C4-2B (cell line): ENCODE data around the gene TBX2.
A peak's percentile ranks its signal among the peaks of the same experiment; 100 is the strongest.

Experiments used
- H3K27ac ChIP-seq: fragments of 450-650 bp; 2 replicates; pipeline ENCODE4 v1.5.1; 2017
- ZFX ChIP-seq: fragments of 450-650 bp; IDR thresholded peaks from 2 replicates; pipeline ENCODE4 v1.6.1; 2017
- TF ChIP-seq, protein P1 (sequence below): fragments of 450-650 bp; conservative IDR thresholded peaks from 2 replicates; pipeline ENCODE4 v1.5.1; 2017; ENCODE audit warnings: mild to moderate bottlenecking

TBX2 gene

DNA sequence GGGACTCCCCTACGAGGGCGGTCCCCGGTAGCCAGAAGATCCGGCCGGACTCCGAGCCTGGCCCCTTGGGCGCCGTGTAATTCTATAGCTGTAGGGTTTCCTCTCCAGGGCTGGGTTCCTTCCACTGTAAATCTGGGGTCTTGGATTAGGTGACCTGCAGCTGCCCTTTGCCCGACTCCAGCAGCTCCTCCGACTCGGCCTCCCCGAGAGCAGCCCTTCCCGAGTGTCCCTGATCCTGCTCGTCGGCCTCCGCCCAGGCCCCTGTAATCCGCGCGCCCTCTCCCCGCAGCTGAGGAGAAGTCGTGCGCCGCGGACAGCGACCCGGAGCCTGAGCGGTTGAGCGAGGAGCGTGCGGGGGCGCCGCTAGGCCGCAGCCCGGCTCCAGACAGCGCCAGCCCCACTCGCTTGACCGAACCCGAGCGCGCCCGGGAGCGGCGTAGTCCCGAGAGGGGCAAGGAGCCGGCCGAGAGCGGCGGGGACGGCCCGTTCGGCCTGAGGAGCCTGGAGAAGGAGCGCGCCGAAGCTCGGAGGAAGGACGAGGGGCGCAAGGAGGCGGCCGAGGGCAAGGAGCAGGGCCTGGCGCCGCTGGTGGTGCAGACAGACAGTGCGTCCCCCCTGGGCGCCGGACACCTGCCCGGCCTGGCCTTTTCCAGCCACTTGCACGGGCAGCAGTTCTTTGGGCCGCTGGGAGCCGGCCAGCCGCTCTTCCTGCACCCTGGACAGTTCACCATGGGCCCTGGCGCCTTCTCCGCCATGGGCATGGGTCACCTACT lies 5.5 kb downstream of the TBX2 start:
- TF ChIP-seq ZFX: no peak
- TF ChIP-seq, protein P1, sequence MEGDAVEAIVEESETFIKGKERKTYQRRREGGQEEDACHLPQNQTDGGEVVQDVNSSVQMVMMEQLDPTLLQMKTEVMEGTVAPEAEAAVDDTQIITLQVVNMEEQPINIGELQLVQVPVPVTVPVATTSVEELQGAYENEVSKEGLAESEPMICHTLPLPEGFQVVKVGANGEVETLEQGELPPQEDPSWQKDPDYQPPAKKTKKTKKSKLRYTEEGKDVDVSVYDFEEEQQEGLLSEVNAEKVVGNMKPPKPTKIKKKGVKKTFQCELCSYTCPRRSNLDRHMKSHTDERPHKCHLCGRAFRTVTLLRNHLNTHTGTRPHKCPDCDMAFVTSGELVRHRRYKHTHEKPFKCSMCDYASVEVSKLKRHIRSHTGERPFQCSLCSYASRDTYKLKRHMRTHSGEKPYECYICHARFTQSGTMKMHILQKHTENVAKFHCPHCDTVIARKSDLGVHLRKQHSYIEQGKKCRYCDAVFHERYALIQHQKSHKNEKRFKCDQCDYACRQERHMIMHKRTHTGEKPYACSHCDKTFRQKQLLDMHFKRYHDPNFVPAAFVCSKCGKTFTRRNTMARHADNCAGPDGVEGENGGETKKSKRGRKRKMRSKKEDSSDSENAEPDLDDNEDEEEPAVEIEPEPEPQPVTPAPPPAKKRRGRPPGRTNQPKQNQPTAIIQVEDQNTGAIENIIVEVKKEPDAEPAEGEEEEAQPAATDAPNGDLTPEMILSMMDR: no peak
- no peak overlapping the region for H3K27ac ChIP-seq

DNA sequence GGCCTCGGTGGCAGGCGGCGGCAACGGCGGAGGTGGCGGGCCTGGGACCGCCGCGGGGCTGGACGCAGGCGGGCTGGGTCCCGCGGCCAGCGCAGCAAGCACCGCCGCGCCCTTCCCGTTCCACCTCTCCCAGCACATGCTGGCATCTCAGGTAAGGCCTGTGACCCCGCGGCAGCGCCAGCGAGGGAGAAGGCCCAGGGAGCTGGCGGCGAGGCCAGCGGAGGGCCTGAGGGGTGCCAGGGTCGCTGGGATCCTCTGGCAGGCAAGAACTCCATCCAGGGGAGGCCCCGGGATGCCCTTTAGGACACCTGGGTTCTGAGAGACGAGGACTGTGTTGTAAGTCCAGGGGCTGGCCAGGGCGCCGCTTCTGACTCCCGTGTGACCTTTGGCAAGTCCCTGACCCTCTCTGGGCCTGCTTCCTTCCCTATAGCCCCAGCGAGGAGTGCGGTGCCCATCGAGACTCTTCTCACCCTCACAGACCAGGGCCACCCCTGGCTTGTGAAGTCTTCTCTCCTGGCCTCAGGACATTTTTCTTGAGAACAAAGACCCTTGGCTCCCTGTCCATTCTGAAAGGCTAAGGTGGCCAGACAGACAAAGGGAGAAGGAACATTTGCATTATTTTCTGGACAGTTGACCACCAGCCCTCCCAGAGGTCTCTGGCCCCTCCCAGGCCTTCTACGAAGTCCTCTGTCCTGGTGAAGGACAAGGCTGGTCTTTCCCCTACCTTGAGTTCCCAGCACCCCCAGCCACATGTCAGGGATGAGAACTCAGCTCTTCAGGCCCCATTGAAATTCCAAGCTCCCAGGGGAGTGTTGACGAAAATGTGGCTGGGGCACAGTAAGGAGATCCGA lies 6.3 kb downstream of the TBX2 start:
- no peak overlapping the region for H3K27ac ChIP-seq
- TF ChIP-seq ZFX: no peak
- TF ChIP-seq, protein P1: no peak

DNA sequence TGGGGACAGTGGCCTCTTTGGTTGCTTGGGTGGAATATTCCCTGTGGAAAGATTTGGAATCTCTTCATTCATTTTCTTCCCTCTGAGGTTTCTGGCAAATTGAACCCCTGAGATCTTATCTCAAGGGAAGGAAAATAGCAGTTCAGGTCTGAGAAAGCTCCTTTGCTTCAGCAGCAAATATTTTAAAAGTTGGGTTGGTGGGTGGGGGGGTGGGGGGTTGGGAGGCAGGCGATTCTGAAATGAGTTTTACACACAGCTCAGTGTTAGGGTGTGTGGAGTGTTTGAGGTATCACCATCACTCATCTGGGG lies 6.8 kb downstream of the TBX2 start:
- no peak overlapping the region for H3K27ac ChIP-seq
- no peak for TF ChIP-seq ZFX
- TF ChIP-seq, protein P1: no peak

DNA sequence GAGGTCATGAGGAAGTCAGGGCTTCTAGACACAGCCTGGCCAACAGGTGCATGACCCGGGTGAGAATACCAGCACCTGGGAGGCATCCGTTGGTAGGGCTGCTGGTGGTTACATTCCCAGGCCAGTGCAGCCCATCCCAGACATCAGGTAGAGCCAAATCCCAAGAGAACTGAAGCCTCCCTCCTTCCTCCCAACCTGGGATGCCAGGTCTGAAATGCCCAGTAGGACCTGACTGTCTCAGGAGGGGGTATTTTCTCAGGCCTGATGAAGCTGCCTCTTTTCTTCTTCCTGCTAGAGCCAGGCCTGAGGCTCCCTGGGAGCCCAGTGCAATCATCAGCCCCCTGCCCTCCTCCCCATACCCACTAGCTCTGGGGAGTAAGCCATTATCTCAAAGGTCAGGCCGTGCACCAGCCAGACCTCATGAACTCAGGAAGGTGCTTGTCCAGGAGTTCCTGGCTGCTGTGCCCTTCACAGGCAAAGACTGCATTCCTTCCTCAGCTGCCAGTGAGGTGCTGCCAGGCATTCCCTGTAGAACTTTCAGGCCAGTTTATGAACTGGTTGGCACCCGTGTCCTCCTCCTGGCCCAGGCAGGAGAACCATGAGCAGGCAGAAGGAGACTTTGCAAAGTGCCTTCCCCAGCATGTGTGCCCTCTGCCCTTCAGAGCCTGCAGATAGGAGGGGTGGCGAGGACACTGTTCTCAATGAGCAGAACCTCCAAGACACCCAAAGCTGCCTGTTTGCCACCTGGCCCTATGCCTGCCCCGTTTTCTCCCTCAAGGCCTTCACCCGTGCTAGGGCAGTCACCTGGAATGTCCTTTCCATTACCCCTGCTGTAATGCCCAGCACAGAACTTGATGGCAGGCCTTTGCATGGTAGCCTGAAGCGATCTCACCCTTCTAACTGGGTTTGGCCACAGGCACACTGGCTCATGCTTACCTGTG lies 7.6 kb downstream of the TBX2 start:
- no peak for TF ChIP-seq ZFX
- TF ChIP-seq, protein P1: no peak
- H3K27ac ChIP-seq: no peak overlapping the region

DNA sequence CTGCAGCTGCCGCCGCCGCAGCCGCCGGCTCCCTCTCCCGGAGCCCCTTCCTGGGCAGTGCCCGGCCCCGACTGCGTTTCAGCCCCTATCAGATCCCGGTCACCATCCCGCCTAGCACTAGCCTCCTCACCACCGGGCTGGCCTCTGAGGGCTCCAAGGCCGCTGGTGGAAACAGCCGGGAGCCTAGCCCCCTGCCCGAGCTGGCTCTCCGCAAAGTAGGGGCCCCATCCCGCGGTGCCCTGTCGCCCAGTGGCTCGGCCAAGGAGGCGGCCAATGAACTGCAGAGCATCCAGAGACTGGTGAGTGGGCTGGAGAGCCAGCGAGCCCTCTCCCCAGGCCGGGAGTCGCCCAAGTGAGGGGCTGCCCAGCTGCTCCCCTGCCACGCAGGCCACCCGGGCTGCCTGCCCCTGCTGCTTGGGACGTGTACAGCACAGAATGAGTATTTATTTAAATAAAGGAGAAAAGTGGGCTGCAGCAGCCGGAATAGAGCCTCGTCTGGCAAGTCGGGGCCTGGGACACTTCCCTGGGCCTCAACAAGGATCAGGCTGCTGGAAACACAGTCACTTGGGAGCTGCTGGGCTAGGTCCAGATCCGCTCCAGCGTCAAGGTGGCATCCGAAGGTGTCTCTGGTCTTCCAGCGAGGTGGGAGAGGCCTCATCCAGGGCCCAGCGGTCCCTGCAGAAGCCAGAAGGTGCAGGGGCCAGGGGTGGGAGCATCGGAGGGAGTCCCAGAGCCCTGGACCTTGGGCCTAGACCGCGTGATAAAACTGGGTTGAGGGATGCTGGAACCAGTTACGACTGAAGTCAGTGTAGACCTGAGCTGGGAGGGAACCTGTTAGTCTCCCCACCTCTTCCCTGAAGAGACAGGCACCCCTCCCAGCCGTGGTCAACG lies 8.8 kb downstream of the TBX2 start:
- H3K27ac ChIP-seq: no peak overlapping the region
- TF ChIP-seq, protein P1: no peak
- TF ChIP-seq ZFX: no peak

DNA sequence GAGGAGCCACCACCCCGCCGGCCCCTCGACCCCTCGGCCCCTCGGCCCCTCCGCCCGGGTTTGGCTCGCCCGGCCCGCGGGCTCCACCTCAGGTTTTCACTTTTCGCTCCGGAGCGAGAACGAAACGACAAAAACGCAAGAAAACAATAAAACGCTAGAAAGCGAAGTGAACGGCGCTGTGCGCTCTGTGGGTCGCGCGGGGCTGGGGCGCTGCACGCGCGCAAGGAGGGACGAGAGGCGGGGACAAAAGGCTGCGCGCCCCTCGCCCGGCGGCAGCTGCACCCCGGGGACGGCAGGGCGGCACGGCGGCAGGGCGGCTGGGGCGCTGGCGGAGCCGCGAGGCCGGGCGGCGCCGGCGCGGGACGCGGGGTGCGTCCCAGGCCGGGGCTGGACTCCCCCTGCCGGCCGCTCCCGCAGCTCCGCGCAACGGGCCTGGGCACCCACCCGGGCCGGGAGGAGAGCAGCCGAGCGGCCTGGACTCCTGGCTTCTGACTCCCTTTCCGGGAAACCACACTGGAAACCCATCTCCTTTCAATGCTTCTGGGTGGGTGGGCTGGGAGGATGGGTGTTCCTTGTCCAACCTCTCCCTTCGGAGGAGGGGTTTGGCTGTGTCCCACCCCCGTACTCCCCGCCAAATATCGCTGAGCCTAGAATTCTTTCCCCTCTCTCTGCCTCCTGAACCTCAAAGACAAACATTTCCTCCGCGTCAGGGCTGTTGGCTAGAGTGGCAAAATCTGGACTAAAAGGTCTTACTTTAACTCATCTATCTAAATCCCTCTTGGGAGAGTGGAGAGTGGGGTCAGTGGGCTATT lies 9.9 kb downstream of the TBX2 start:
- H3K27ac ChIP-seq: peak overlapping the region; percentile 14; the same call in 1 of the 2 replicates
- TF ChIP-seq, protein P1: peak; percentile 92
- peak; percentile 24; the same call in 1 of the 2 replicates for TF ChIP-seq ZFX
